CD4-positive, alpha-beta T cell (primary cell): Measurements from ENCODE around the gene CTXN3. TPM values are rescaled to one million over a fixed set of nuclear protein-coding genes. Genes with fewer than 3 reads are reported as not detected.

Experiments used
- ATAC-seq: fragments of 200-7000 bp; cut with Tn5 transposase; one replicate; pipeline ENCODE4 v1.10.0; 2022; ENCODE audit warnings: mild to moderate bottlenecking; ENCODE audit not compliant: poor library complexity
- CTCF ChIA-PET: fragments of 350-600 bp; sonication (Branson Sonifier 250); formaldehyde crosslinking; loops from one replicate; lab custom pipeline; 2021; ENCODE audit warnings: antibody characterized with exemption, inconsistent platforms; lab: Charles Lee
- POLR2A ChIA-PET: fragments of 350-600 bp; sonication (Branson Sonifier 250); formaldehyde crosslinking; loops from one replicate; lab custom pipeline; 2021; ENCODE audit warnings: antibody characterized with exemption, inconsistent platforms; lab: Charles Lee
- DNase-seq, 14 experiments: peaks; one replicate each; pipeline ENCODE4 v3.0.0-alpha.2; 2013 to 2020; ENCODE audit warnings: mixed read lengths in 2 of 14
- H3K27ac ChIP-seq, 2 donors: one replicate each; pipeline versions ENCODE4 v1.5.1 to v1.7.0; 2013; ENCODE audit warnings: low read length in 2 of 2, low read depth in 1 of 2, mild to moderate bottlenecking in 1 of 2
- H3K27me3 ChIP-seq, 2 experiments: 1 replicate in 1 of 2; 2 replicates in 1 of 2; pipeline versions ENCODE4 v1.6.1 to v1.7.0; 2013; ENCODE audit warnings: low read length in 2 of 2, control low read depth in 1 of 2, mild to moderate bottlenecking in 1 of 2, moderate library complexity in 1 of 2; ENCODE audit not compliant: insufficient read depth in 2 of 2, control insufficient read depth in 1 of 2
- H3K36me3 ChIP-seq: one replicate; pipeline ENCODE4 v1.6.1; 2013; ENCODE audit warnings: low read length, control low read depth; ENCODE audit not compliant: insufficient read depth
- H3K4me1 ChIP-seq: one replicate; pipeline ENCODE4 v1.6.1; 2013; ENCODE audit warnings: low read length, control low read depth; ENCODE audit not compliant: insufficient read depth
- H3K4me3 ChIP-seq: one replicate; pipeline ENCODE4 v1.5.1; 2013; ENCODE audit warnings: mild to moderate bottlenecking, low read length, moderate library complexity
- H3K9me3 ChIP-seq, 2 experiments: 1 replicate in 1 of 2; 2 replicates in 1 of 2; pipeline versions ENCODE4 v1.6.1 to v1.7.0; 2013; ENCODE audit warnings: low read length in 2 of 2, mild to moderate bottlenecking in 2 of 2, control low read depth in 1 of 2, moderate library complexity in 1 of 2; ENCODE audit not compliant: control insufficient read depth in 1 of 2, insufficient read depth in 1 of 2
- H3K27ac Mint-ChIP-seq: one replicate; pipeline ENCODE4 v1.8.0; 2020; ENCODE audit warnings: mixed read lengths
- H3K27me3 Mint-ChIP-seq: one replicate; pipeline ENCODE4 v1.8.0; 2021; ENCODE audit warnings: mixed read lengths
- H3K36me3 Mint-ChIP-seq: one replicate; pipeline ENCODE4 v1.8.0; 2021; ENCODE audit warnings: low read depth, mixed read lengths
- H3K4me1 Mint-ChIP-seq: one replicate; pipeline ENCODE4 v1.8.0; 2021; ENCODE audit warnings: low read depth, mixed read lengths
- H3K4me3 Mint-ChIP-seq: one replicate; pipeline ENCODE4 v1.8.0; 2020; ENCODE audit warnings: mild to moderate bottlenecking, mixed read lengths
- H3K9me3 Mint-ChIP-seq: one replicate; pipeline ENCODE4 v1.8.0; 2020; ENCODE audit warnings: mixed read lengths
- intact Hi-C, 2 experiments: fragments of 100-400 bp; cut with DNase I in 1 of 2; cut with micrococcal nuclease in 1 of 2; formaldehyde crosslinking; loops; one replicate each; pipeline versions ENCODE4 v1.15.1 to v1.9.0; 2023 to 2025; cut with DNase I, micrococcal nuclease
- total RNA-seq, 174 experiments: library from RNA in 2 of 174; stranded (reverse) in 2 of 174; gene quantifications; one replicate each; pipeline ENCODE4 v1.2.3 and lab custom pipeline; 2021 to 2026
- TF ChIP-seq, protein P1 (sequence below): fragments of 200-600 bp; IDR thresholded peaks from one replicate; pipeline ENCODE4 v1.8.0; 2022; ENCODE audit warnings: antibody characterized with exemption, mild to moderate bottlenecking

CTXN3 gene
- total RNA-seq, 2 experiments from 2014 or later = not detected

- H3K4me3 ChIP-seq = no peak overlapping the region
- Mint-ChIP-seq H3K4me1 (no peaks in the 10 kb centered on the region), H3K4me3 (no peak overlapping the region), H3K9me3 (no peaks in the 10 kb centered on the region), H3K36me3 (no peaks in the 10 kb centered on the region), H3K27me3 (peaks cover 9% of the 10 kb centered on the region), H3K27ac (no peak overlapping the region)
- no peaks in the 10 kb centered on the region for H3K4me1 ChIP-seq
- POLR2A ChIA-PET = no interaction called here
- DNase-seq (no peak), ATAC-seq (no peak)
- no peaks in the 10 kb centered on the region for H3K36me3 ChIP-seq
- CTCF ChIA-PET = no interaction called here
- H3K27ac ChIP-seq = no peak overlapping the region
- peaks cover 3 to 5% of the 10 kb centered on the region in 2 experiments for H3K27me3 ChIP-seq
- H3K9me3 ChIP-seq = no peaks in the 10 kb centered on the region
- TF ChIP-seq, protein P1, sequence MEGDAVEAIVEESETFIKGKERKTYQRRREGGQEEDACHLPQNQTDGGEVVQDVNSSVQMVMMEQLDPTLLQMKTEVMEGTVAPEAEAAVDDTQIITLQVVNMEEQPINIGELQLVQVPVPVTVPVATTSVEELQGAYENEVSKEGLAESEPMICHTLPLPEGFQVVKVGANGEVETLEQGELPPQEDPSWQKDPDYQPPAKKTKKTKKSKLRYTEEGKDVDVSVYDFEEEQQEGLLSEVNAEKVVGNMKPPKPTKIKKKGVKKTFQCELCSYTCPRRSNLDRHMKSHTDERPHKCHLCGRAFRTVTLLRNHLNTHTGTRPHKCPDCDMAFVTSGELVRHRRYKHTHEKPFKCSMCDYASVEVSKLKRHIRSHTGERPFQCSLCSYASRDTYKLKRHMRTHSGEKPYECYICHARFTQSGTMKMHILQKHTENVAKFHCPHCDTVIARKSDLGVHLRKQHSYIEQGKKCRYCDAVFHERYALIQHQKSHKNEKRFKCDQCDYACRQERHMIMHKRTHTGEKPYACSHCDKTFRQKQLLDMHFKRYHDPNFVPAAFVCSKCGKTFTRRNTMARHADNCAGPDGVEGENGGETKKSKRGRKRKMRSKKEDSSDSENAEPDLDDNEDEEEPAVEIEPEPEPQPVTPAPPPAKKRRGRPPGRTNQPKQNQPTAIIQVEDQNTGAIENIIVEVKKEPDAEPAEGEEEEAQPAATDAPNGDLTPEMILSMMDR = no peak
- intact Hi-C loops = no loop called here
Measured at GRCh38 chr5:127602896-127603844, 45.7 kb upstream of the CTXN3 start.

- TF ChIP-seq, protein P1 = no peak
- intact Hi-C loops = no loop called here
- H3K36me3 Mint-ChIP-seq = no peaks in the 10 kb centered on the region
- peaks cover 9% of the 10 kb centered on the region for H3K27me3 Mint-ChIP-seq
- DNase-seq = no peak
- Histone ChIP-seq H3K27me3 (no peaks in the 10 kb centered on the region), H3K4me1 (no peaks in the 10 kb centered on the region), H3K9me3 (no peaks in the 10 kb centered on the region), H3K27ac (no peak overlapping the region), H3K4me3 (no peak overlapping the region), H3K36me3 (no peaks in the 10 kb centered on the region)
- no peak for ATAC-seq
- no peaks in the 10 kb centered on the region for H3K4me1 Mint-ChIP-seq
- ChIA-PET CTCF (no interaction called here), POLR2A (no interaction called here)
- no peak overlapping the region for H3K4me3 Mint-ChIP-seq
- H3K27ac Mint-ChIP-seq = no peak overlapping the region
- no peaks in the 10 kb centered on the region for H3K9me3 Mint-ChIP-seq
Measured at GRCh38 chr5:127608077-127608660, 40.7 kb upstream of the CTXN3 start.

- ATAC-seq = no peak
Measured at GRCh38 chr5:127609011-127609410, 39.9 kb upstream of the CTXN3 start.

More at GRCh38 chr5:127609011-127609410, 39.9 kb upstream of the CTXN3 start:
- Histone ChIP-seq H3K4me3 (no peak overlapping the region), H3K9me3 (no peaks in the 10 kb centered on the region), H3K4me1 (no peaks in the 10 kb centered on the region), H3K27me3 (no peaks in the 10 kb centered on the region), H3K27ac (no peak overlapping the region), H3K36me3 (no peaks in the 10 kb centered on the region)
- no peak overlapping the region for H3K27ac Mint-ChIP-seq
- H3K36me3 Mint-ChIP-seq = no peaks in the 10 kb centered on the region
- no peaks in the 10 kb centered on the region for H3K9me3 Mint-ChIP-seq
- peaks cover 9% of the 10 kb centered on the region for H3K27me3 Mint-ChIP-seq
- CTCF ChIA-PET = no interaction called here
- TF ChIP-seq, protein P1 = no peak
- H3K4me1 Mint-ChIP-seq = no peaks in the 10 kb centered on the region
- intact Hi-C loops = no loop called here
- POLR2A ChIA-PET = no interaction called here
- DNase-seq = no peak
- no peak overlapping the region for H3K4me3 Mint-ChIP-seq
